ENCODE measurements around the gene CCNY.
A peak's percentile ranks its signal among the peaks of the same experiment; 100 is the strongest.

The CCNY gene

GRCh38 chr10:35562427-35562826 lies 226.1 kb downstream of the CCNY start:
- no peak for DNase-seq (ENCODE audit: low spot score)

- DNase-seq (ENCODE audit: low spot score) = peak; percentile 70
Measured at GRCh38 chr10:35563261-35563891, 227.1 kb downstream of the CCNY start.

GRCh38 chr10:35564341-35564968 lies 228.1 kb downstream of the CCNY start:
- DNase-seq (ENCODE audit: low spot score) = no peak

GRCh38 chr10:35565602-35566081 lies 229.3 kb downstream of the CCNY start:
- no peak for DNase-seq (ENCODE audit: low spot score)

- no peak for DNase-seq (ENCODE audit: low spot score)
Measured at GRCh38 chr10:35567951-35568350, 231.6 kb downstream of the CCNY start.

GRCh38 chr10:35568483-35569015 lies 232.2 kb downstream of the CCNY start:
- DNase-seq (ENCODE audit: low spot score) = no peak

GRCh38 chr10:35569111-35569707 lies 232.9 kb downstream of the CCNY start:
- no peak for DNase-seq (ENCODE audit: low spot score)

- DNase-seq (ENCODE audit: low spot score) = no peak
Measured at GRCh38 chr10:35569836-35570235, 233.5 kb downstream of the CCNY start.

GRCh38 chr10:35570397-35570796 lies 234.1 kb downstream of the CCNY start:
- no peak for DNase-seq (ENCODE audit: low spot score)

- no peak for DNase-seq (ENCODE audit: low spot score)
Measured at GRCh38 chr10:35572583-35572982, 236.3 kb downstream of the CCNY start.

GRCh38 chr10:35573796-35574195 lies 237.5 kb downstream of the CCNY start:
- no peak for DNase-seq (ENCODE audit: low spot score)

GRCh38 chr10:35574924-35575352 lies 238.6 kb downstream of the CCNY start:
- DNase-seq (ENCODE audit: low spot score) = peak; percentile 70

GRCh38 chr10:35575640-35576039 lies 239.3 kb downstream of the CCNY start:
- DNase-seq (ENCODE audit: low spot score) = no peak

- DNase-seq (ENCODE audit: low spot score) = no peak
Measured at GRCh38 chr10:35576730-35577129, 240.4 kb downstream of the CCNY start.

GRCh38 chr10:35577926-35578617 lies 241.8 kb downstream of the CCNY start:
- no peak for DNase-seq (ENCODE audit: low spot score)

GRCh38 chr10:35578618-35578956 lies 242.3 kb downstream of the CCNY start:
- no peak for DNase-seq (ENCODE audit: low spot score)

GRCh38 chr10:35579116-35579515 lies 242.8 kb downstream of the CCNY start:
- DNase-seq (ENCODE audit: low spot score) = no peak

GRCh38 chr10:35579726-35580422 lies 243.6 kb downstream of the CCNY start:
- no peak for DNase-seq (ENCODE audit: low spot score)

- no peak for DNase-seq (ENCODE audit: low spot score)
Measured at GRCh38 chr10:35580423-35580770, 244.1 kb downstream of the CCNY start.

- no peak for DNase-seq (ENCODE audit: low spot score)
Measured at GRCh38 chr10:35581655-35582054, 245.3 kb downstream of the CCNY start.

- no peak for DNase-seq (ENCODE audit: low spot score)
Measured at GRCh38 chr10:35584946-35585345, 248.6 kb downstream of the CCNY start.

- no peak for DNase-seq (ENCODE audit: low spot score)
Measured at GRCh38 chr10:35585356-35585755, 249.0 kb downstream of the CCNY start.
